Measurements from ENCODE around the gene TIGD4.

The TIGD4 gene

DNA sequence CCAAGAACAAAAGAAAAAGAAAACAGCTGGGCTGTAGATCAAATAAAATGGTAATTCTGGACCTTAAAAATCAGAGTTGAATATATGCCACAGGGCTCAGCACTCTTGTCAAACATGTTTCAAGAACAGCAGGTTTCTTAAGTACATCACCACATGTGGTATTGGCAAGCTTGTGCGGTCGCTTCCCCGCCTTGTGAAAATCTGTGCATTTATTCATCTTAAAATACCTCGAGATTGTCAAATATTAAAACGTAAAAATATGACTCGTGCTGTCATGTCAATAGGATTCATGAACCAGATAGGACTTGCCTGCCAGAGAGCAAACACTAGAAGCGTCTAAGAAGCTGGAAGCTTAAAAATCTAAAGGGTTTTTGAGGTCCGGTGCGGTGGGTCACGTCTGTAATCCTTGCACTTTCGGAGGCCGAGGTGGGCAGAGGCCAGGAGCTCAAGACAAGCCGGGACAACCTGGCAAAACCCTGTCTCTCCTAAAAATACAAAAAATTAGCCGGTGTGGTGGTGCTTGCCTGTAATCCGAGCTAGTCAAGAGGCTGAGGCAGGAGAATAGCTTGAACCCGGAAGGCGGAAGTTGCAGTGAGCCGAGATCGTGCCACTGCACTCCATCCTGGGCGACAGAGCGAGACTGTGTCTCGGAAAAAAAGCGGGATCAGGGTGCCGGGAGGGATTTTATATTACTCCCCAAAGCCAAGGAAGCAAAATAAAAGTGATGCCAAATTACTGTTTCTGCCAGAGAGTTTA is 59.6 kb downstream of the TIGD4 start:
- no peak for DNase-seq

Data from T-helper 1 cell (primary cell).